G401.6 (cell line): ENCODE data around the gene KRTAP20-4.

Experiments used
- FAIRE-seq: peaks from 2 replicates; lab custom pipeline; 2012; peaks lifted over from hg19 to GRCh38; lab: Jason Lieb, UNC

KRTAP20-4 gene

GRCh38 chr21:30652891-30653290 is 32.5 kb downstream of the KRTAP20-4 start:
- no peak for FAIRE-seq

GRCh38 chr21:30668776-30669175 is 48.3 kb downstream of the KRTAP20-4 start:
- FAIRE-seq: no peak
